HCT116 (cell line): ENCODE results near the gene PPHLN1. TPM values are rescaled to one million over a fixed set of nuclear protein-coding genes. Genes with fewer than 3 reads are reported as not detected.
A peak's percentile ranks its signal among the peaks of the same experiment; 100 is the strongest.

Experiments
- ATAC-seq: fragments of 200-7000 bp; cut with Tn5 transposase; 2 replicates; pipeline ENCODE4 v1.9.1; 2020; ENCODE audit warnings: mild to moderate bottlenecking, moderate library complexity
- BruUV-seq: library from RNA; stranded (reverse); fragments of 400-500 nt; replicated peaks from 2 replicates; lab custom pipeline; 2021; lab: Mats Ljungman, UMichigan
- CTCF ChIA-PET: fragments of 300-600 bp; sonication (Branson Sonifier 250); formaldehyde crosslinking; loops from one replicate; lab custom pipeline; 2021; ENCODE audit warnings: antibody characterized with exemption; lab: Charles Lee
- POLR2A ChIA-PET: fragments of 300-600, 350-600 bp; sonication (Branson Sonifier 250); formaldehyde crosslinking; loops from one replicate; lab custom pipeline; 2021; ENCODE audit warnings: antibody characterized with exemption; lab: Charles Lee
- RAD21 ChIA-PET, 2 experiments: fragments of 300-600 bp; sonication (Branson Sonifier 250); formaldehyde crosslinking; loops; one replicate each; lab custom pipeline; 2023; ENCODE audit warnings: low total read pairs in 2 of 2; ENCODE audit not compliant: uncharacterized antibody in 2 of 2, unreplicated experiment in 2 of 2, low non-redundant PET in 1 of 2; lab: Charles Lee
- DNase-seq: peaks from one replicate; pipeline ENCODE4 v3.0.0-alpha.2; 2010; ENCODE audit warnings: low read depth, low spot score
- H2AFZ ChIP-seq: fragments of 200-600 bp; shearing (Covaris generic), sonication (generic); 2 replicates; pipeline ENCODE4 v1.6.1; 2017; ENCODE audit warnings: low read depth, mixed run types, mixed read lengths, antibody characterized with exemption, low read length; ENCODE audit not compliant: poor library complexity, severe bottlenecking
- H3K27ac ChIP-seq: 2 replicates; pipeline ENCODE4 v1.5.1; 2012; ENCODE audit warnings: low read depth, low read length
- H3K27me3 ChIP-seq: fragments of 200-600 bp; sonication (generic); 2 replicates; pipeline ENCODE4 v1.6.1; 2016; ENCODE audit warnings: mixed run types, low read length, mixed read lengths; ENCODE audit not compliant: insufficient read depth
- H3K36me3 ChIP-seq, 2 experiments: fragments of 200-500 bp in 1 of 2; fragments of 200-600 bp in 1 of 2; sonication (Bioruptor generic) in 1 of 2; sonication (generic) in 1 of 2; 2 replicates each; pipeline versions ENCODE4 v1.5.1 to v1.6.1; 2014 to 2016; ENCODE audit warnings: low read length in 2 of 2, inconsistent platforms in 1 of 2, mixed read lengths in 1 of 2, mixed run types in 1 of 2; ENCODE audit not compliant: insufficient read depth in 2 of 2, control insufficient read depth in 1 of 2
- H3K4me1 ChIP-seq, 2 experiments: fragments of 200-600 bp in 1 of 2; sonication (generic) in 1 of 2; 2 replicates each; pipeline versions ENCODE4 v1.5.1 to v1.6.1; 2012 to 2017; ENCODE audit warnings: low read length in 2 of 2, inconsistent platforms in 1 of 2, mild to moderate bottlenecking in 1 of 2, mixed read lengths in 1 of 2, mixed run types in 1 of 2, moderate library complexity in 1 of 2; ENCODE audit not compliant: insufficient read depth in 2 of 2, control insufficient read depth in 1 of 2
- H3K4me2 ChIP-seq: fragments of 200-600 bp; sonication (generic); 2 replicates; pipeline ENCODE4 v1.6.1; 2017; ENCODE audit warnings: mixed run types, low read length, mixed read lengths
- H3K4me3 ChIP-seq, 2 experiments: fragments of 200-600 bp in 1 of 2; sonication (generic) in 1 of 2; replicated peaks in 1 of 2; 2 replicates each; pipeline ENCODE4 v1.5.1; 2011 to 2016; ENCODE audit warnings: low read length in 2 of 2, control low read depth in 1 of 2, low read depth in 1 of 2, mild to moderate bottlenecking in 1 of 2, mixed read lengths in 1 of 2, mixed run types in 1 of 2
- H3K79me2 ChIP-seq: fragments of 200-600 bp; sonication (generic); 2 replicates; pipeline ENCODE4 v1.6.1; 2017; ENCODE audit warnings: mild to moderate bottlenecking, mixed run types, low read length, moderate library complexity, mixed read lengths; ENCODE audit not compliant: insufficient read depth
- H3K9ac ChIP-seq: fragments of 200-600 bp; sonication (generic); 2 replicates; pipeline ENCODE4 v1.6.1; 2016; ENCODE audit warnings: low read length, mixed read lengths
- H3K9me2 ChIP-seq: fragments of 200-600 bp; sonication (generic), shearing (Covaris generic); 2 replicates; pipeline ENCODE4 v1.6.1; 2017; ENCODE audit warnings: mixed run types, mild to moderate bottlenecking, moderate library complexity; ENCODE audit not compliant: insufficient read depth
- H3K9me3 ChIP-seq, 2 experiments: fragments of 200-500 bp in 1 of 2; fragments of 200-600 bp in 1 of 2; sonication (Bioruptor generic) in 1 of 2; sonication (generic) in 1 of 2; 2 replicates each; pipeline ENCODE4 v1.6.1; 2014 to 2017; ENCODE audit warnings: low read length in 2 of 2, mixed read lengths in 2 of 2, inconsistent platforms in 1 of 2, low read depth in 1 of 2, mild to moderate bottlenecking in 1 of 2, mixed run types in 1 of 2, moderate library complexity in 1 of 2; ENCODE audit not compliant: control insufficient read depth in 1 of 2, insufficient read depth in 1 of 2
- H4K20me1 ChIP-seq: fragments of 200-600 bp; sonication (generic), shearing (Covaris generic); 2 replicates; pipeline ENCODE4 v1.6.1; 2017; ENCODE audit warnings: mixed run types, mild to moderate bottlenecking, moderate library complexity; ENCODE audit not compliant: insufficient read depth
- CBX3 ChIP-seq: IDR thresholded peaks from 2 replicates; pipeline ENCODE4 v1.6.1; 2012; ENCODE audit warnings: low read depth
- CTCF ChIP-seq, 3 experiments: fragments of 200-600 bp in 1 of 3; sonication (generic) in 1 of 3; IDR thresholded peaks in 2 of 3; conservative IDR thresholded peaks in 1 of 3; 2 replicates each; pipeline ENCODE4 v1.5.1; 2012 to 2017; ENCODE audit warnings: low read depth in 2 of 3, low read length in 2 of 3, antibody characterized with exemption in 1 of 3, borderline replicate concordance in 1 of 3, control low read depth in 1 of 3, mild to moderate bottlenecking in 1 of 3, mixed read lengths in 1 of 3, mixed run types in 1 of 3, moderate library complexity in 1 of 3; ENCODE audit not compliant: insufficient read depth in 1 of 3
- ELF1 ChIP-seq: IDR thresholded peaks from 2 replicates; pipeline ENCODE4 v1.6.1; 2012; ENCODE audit warnings: low read depth, borderline replicate concordance
- RAD21 ChIP-seq: IDR thresholded peaks from 2 replicates; pipeline ENCODE4 v1.6.1; 2012; ENCODE audit warnings: low read depth, mild to moderate bottlenecking
- SIN3A ChIP-seq: IDR thresholded peaks from 2 replicates; pipeline ENCODE4 v1.6.1; 2012; ENCODE audit warnings: low read depth
- YY1 ChIP-seq: IDR thresholded peaks from 2 replicates; pipeline ENCODE4 v1.6.1; 2011; ENCODE audit warnings: low read length, low read depth, moderate library complexity, mild to moderate bottlenecking; ENCODE audit not compliant: insufficient replicate concordance; ENCODE audit errors: extremely low read depth
- ZFX ChIP-seq: fragments of 450-650 bp; IDR thresholded peaks from 2 replicates; pipeline ENCODE4 v1.6.1; 2017
- intact Hi-C: fragments of 100-400 bp; cut with micrococcal nuclease; formaldehyde crosslinking; loops from 2 replicates; pipeline ENCODE4 v1.10.0; 2022
- total RNA-seq: library from RNA; stranded (reverse); gene quantifications from one replicate; pipeline ENCODE4 v1.2.1, GENCODE V29; 2021; ENCODE audit not compliant: unreplicated experiment

The PPHLN1 gene
- total RNA-seq, 1 experiment from 2014 or later, result 57.4 TPM

GRCh38 chr12:42482748-42483520 lies 157.0 kb downstream of the PPHLN1 start:
- peak overlapping the region; percentile 71 for H2AFZ ChIP-seq
- no peaks in the 10 kb centered on the region for H3K9me3 ChIP-seq
- H3K9me2 ChIP-seq, result no peaks in the 10 kb centered on the region
- no TSS peak for BruUV-seq
- ATAC-seq, result peak; percentile 87
- peak overlapping the region; percentile 92 for H3K4me2 ChIP-seq
- RAD21 ChIA-PET, result interaction anchor here (0.7 to 1.9 kb wide), 2 partner anchors 86 kb away, joined by 3 to 12 read pairs; no protein-coding TSS in a partner anchor
- H3K4me1 ChIP-seq, result peaks cover 11% of the 10 kb centered on the region in 2 experiments; a peak in 2 of 4 replicates
- no peak for DNase-seq
- no peaks in the 10 kb centered on the region for H3K36me3 ChIP-seq
- peak overlapping the region; percentile 68 to 73 for H3K4me3 ChIP-seq
- no peaks in the 10 kb centered on the region for H4K20me1 ChIP-seq
- POLR2A ChIA-PET, result no interaction called here
- TF ChIP-seq CTCF (IDR thresholded peaks at IDR 0.05 in 2 of 3, conservative IDR thresholded peaks at IDR 0.05 in 1 of 3; ENCODE audit: borderline replicate concordance in 1 of 3, insufficient read depth in 1 of 3, low read depth in 2 of 3, low read length in 2 of 3) (peak; percentile 82 to 97 (median 91)), ZFX (peak; percentile 73), ELF1 (no peak), YY1 (peak; percentile 36), CBX3 (0 out of 2 replicates have a peak, but pooled peaks have one; percentile 25), RAD21 (peak; percentile 89), SIN3A (no peak)
- TF ChIP-seq, all 23 proteins: peak for 5
- CTCF ChIA-PET, result interaction anchor here (0.7 to 4.2 kb wide), 14 partner anchors 9 to 917 kb away, joined by 3 to 36 read pairs (median 4); no protein-coding TSS in a partner anchor
- intact Hi-C loops, result loop anchor here (1.0 to 10.0 kb wide), 4 partner anchors 86 to 854 kb away; no protein-coding TSS in a partner anchor
- Histone ChIP-seq H3K27me3 (no peaks in the 10 kb centered on the region), H3K27ac (peak overlapping the region; percentile 29; the same call in 1 of the 2 replicates), H3K9ac (peak overlapping the region; percentile 54), H3K79me2 (no peaks in the 10 kb centered on the region)
